Spinal cord (tissue), 10 donors: ENCODE data around the gene RNF220. TPM values are rescaled to one million over a fixed set of nuclear protein-coding genes. Genes with fewer than 3 reads are reported as not detected.

Experiments
- DNase-seq, 6 donors: peaks; one replicate each; pipeline versions ENCODE4 v3.0.0 to v3.0.0-alpha.2; 2013 to 2015; ENCODE audit warnings: low spot score in 6 of 6, low read depth in 4 of 6
- H3K27ac ChIP-seq: one replicate; pipeline ENCODE4 v1.5.1; 2013; ENCODE audit warnings: low read depth, low read length, control low read depth
- H3K27me3 ChIP-seq: one replicate; pipeline ENCODE4 v1.6.1; 2013; ENCODE audit warnings: low read length; ENCODE audit not compliant: control insufficient read depth, insufficient read depth
- H3K36me3 ChIP-seq: one replicate; pipeline ENCODE4 v1.6.1; 2013; ENCODE audit warnings: low read length; ENCODE audit not compliant: control insufficient read depth, insufficient read depth
- H3K4me1 ChIP-seq: one replicate; pipeline ENCODE4 v1.6.1; 2013; ENCODE audit warnings: low read length; ENCODE audit not compliant: control insufficient read depth, insufficient read depth
- H3K4me3 ChIP-seq: one replicate; pipeline ENCODE4 v1.5.1; 2013; ENCODE audit warnings: low read depth, low read length, control low read depth
- H3K9me3 ChIP-seq: one replicate; pipeline ENCODE4 v1.6.1; 2013; ENCODE audit warnings: low read length; ENCODE audit not compliant: control insufficient read depth, insufficient read depth
- WGBS: methylation state at CpG from one replicate; pipeline ENCODE4 v1.1.5; 2013; ENCODE audit warnings: missing lambda C conversion rate; ENCODE audit not compliant: insufficient coverage; 5-methylcytosine and 5-hydroxymethylcytosine counted together
- polyA plus RNA-seq, 2 donors: library from polyadenylated mRNA; unstranded; fragments of 120-200 nt; gene quantifications; one replicate each; pipeline ENCODE4 v1.2.1, GENCODE V29; 2013; ENCODE audit not compliant: insufficient read length in 2 of 2
- total RNA-seq, 2 donors: library from RNA; depleted of rRNA in 1 of 2; stranded (reverse); fragments of 120-200 nt in 1 of 2; fragments of >200 nt in 1 of 2; gene quantifications; one replicate each; pipeline versions ENCODE4 v1.2.3 to v1.2.4, GENCODE V29; 2013 to 2014
- donor health status: healthy.

RNF220 gene
- total and polyA plus RNA-seq, 4 donors, result 43.0 to 123 (median 99.5) TPM

- DNase-seq, result no peak
- H3K27ac ChIP-seq, result no peak overlapping the region
- H3K27me3 ChIP-seq, result no peaks in the 10 kb centered on the region
- peaks cover 61% of the 10 kb centered on the region for H3K36me3 ChIP-seq
- WGBS, result 40% methylated on average over 4 of the region's 11 CpGs
- no peak overlapping the region for H3K4me3 ChIP-seq
- no peaks in the 10 kb centered on the region for H3K9me3 ChIP-seq
- peaks cover 17% of the 10 kb centered on the region for H3K4me1 ChIP-seq
These were observed 248.3 kb downstream of the RNF220 start for GRCh38 chr1:44653107-44653964.

GRCh38 chr1:44654621-44655187 is 249.6 kb downstream of the RNF220 start:
- no peak for DNase-seq
- Histone ChIP-seq H3K9me3 (no peaks in the 10 kb centered on the region), H3K27me3 (no peaks in the 10 kb centered on the region), H3K36me3 (peaks cover 60% of the 10 kb centered on the region), H3K27ac (no peak overlapping the region), H3K4me3 (no peak overlapping the region), H3K4me1 (peaks cover 20% of the 10 kb centered on the region)
- WGBS, result 93% methylated on average over 32 of the region's 35 CpGs

DNA sequence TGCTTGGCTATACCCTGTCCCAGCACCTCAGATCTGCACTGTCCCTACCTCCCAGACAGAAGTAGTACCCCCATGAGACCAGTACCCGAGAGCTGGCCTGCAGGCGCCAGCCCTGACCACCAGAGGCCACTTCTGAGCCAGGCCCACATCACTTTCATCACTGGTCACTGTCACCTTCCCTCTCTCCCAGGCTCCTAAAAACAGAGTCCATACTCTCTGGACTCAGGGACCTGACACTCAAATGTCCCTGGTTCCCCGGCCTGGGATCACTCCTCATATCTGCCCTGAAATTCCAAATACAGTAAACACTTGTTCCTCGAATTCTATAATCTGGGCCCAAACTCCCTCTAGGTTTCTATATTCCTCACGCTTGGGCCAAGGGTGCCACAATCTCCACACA is 250.6 kb downstream of the RNF220 start:
- H3K4me3 ChIP-seq, result no peak overlapping the region
- peaks cover 55% of the 10 kb centered on the region for H3K36me3 ChIP-seq
- no peaks in the 10 kb centered on the region for H3K27me3 ChIP-seq
- 64% methylated on average over 5 of the region's 5 CpGs for WGBS
- no peak overlapping the region for H3K27ac ChIP-seq
- H3K9me3 ChIP-seq, result no peaks in the 10 kb centered on the region
- DNase-seq, result no peak
- peaks cover 20% of the 10 kb centered on the region for H3K4me1 ChIP-seq

DNA sequence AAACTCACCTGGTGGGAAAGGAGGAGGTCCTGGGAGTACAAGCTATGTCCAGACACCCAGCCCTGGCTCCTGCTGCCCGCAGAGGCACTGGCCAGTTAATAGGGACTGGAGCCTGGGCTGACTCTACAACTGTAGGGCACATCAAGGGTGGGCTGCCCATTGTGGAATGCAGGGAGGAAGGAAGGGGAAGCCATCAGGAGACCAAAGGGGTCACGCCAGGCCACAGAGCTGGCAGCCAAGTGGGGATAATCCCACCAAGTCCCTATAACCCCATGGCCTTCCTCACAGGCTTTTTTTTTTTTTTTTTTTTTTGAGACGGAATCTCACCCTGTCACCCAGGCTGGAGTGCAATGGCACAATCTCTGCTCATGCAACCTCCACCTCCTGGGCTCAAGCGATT is 254.5 kb downstream of the RNF220 start:
- H3K4me1 ChIP-seq, result peaks cover 25% of the 10 kb centered on the region
- no peaks in the 10 kb centered on the region for H3K9me3 ChIP-seq
- WGBS, result 100% methylated on average over 1 of the region's 4 CpGs
- H3K4me3 ChIP-seq, result no peak overlapping the region
- H3K27ac ChIP-seq, result no peak overlapping the region
- peaks cover 35% of the 10 kb centered on the region for H3K36me3 ChIP-seq
- no peak for DNase-seq
- no peaks in the 10 kb centered on the region for H3K27me3 ChIP-seq

DNA sequence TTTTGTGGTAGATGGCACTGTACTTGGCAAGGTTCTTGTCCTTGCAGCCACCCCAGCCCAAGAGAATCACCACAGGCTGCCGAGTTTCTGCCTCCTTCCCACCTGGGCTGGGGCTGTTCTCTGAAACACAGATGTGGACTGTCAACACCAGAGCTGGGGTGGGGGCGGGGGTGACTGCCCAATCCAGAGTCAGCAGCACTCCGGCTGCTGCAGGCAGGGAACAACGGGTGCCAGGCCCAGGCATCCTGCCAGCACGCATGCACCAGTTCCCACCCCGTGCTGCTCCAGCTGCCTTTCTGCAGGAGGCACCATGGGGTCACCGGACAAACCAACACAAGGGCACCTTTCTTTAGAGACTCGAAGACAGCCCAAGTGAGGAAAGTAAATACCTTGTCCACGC is 255.1 kb downstream of the RNF220 start:
- WGBS, result 19% methylated on average over 8 of the region's 9 CpGs
- Histone ChIP-seq H3K36me3 (peaks cover 29% of the 10 kb centered on the region), H3K27ac (no peak overlapping the region), H3K27me3 (no peaks in the 10 kb centered on the region), H3K4me3 (no peak overlapping the region), H3K9me3 (no peaks in the 10 kb centered on the region), H3K4me1 (peaks cover 25% of the 10 kb centered on the region)
- DNase-seq, result peak in 5 of 6 donors; percentile 36 to 82 (median 63)

DNA sequence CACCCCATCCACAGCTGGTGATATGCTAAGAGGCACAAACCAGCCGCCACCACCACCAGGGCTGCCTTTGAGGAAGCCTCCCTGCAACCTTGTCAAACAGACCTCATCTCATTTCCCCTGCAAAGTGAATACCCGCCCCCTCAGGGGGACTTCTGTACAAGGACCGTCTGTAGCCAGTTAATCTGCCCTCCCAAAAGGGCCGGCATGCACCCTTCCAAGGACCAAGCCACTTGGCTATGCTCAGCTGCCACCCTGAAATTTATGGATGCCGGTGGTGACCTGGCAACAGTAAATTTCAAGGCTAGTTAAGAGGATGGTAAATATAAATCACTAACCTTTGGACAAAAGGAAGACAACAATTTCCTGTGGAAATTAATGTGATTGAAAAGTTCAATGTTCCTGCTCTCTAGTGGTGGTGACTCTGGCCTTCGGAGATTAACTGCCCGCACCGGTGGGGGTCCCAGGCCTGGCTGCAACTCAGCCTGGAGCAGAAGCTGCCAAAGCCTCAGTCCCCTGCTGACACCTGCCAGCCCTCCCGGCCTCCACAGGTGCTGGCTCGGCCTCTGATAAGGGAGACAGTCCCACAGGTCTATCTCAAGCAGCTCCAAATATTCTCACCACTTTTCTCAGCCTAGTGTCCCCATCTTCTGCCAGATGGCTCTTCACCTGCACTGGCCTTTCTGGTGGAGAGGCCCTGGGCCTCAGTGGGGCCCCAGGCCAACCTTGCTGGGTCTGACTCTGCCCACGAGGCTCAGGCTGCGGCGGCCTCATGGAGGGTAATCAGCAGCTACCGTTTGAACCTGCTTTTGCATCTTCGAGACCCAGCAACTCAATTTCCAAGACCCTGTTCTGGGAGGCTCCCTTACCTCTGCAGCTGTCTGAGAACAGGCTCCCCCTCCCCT is 257.0 kb downstream of the RNF220 start:
- 58% methylated on average over 13 of the region's 15 CpGs for WGBS
- no peak for DNase-seq

DNA sequence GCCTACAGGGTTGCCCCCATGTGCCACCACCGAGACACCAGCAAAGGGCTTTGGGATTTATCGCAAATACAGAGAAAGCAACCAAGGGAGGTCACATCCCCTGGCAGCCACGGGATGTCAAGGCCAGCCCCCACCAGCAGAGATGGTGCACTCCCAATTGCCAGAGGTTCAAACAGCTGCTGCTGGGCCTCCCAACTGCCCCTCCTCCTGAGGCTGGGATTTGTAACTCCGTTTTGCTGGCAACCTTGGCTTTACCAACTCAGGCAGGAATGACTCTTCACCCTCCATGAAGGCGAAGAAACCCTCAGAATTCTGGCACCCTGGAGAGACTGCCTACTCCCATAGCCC is 257.6 kb downstream of the RNF220 start:
- 75% methylated on average over 3 of the region's 5 CpGs for WGBS
- DNase-seq, result no peak
- H3K4me3 ChIP-seq, result no peak overlapping the region
- no peak overlapping the region for H3K27ac ChIP-seq
- H3K36me3 ChIP-seq, result peaks cover 24% of the 10 kb centered on the region
- peaks cover 25% of the 10 kb centered on the region for H3K4me1 ChIP-seq
- no peaks in the 10 kb centered on the region for H3K27me3 ChIP-seq
- no peaks in the 10 kb centered on the region for H3K9me3 ChIP-seq

More for the DNA sequence above, 257.0 kb downstream of the RNF220 start:
- Histone ChIP-seq H3K4me1 (peaks cover 25% of the 10 kb centered on the region), H3K4me3 (no peak overlapping the region), H3K9me3 (no peaks in the 10 kb centered on the region), H3K27ac (no peak overlapping the region), H3K27me3 (no peaks in the 10 kb centered on the region), H3K36me3 (peaks cover 24% of the 10 kb centered on the region)

GRCh38 chr1:44663417-44663816 is 258.4 kb downstream of the RNF220 start:
- Histone ChIP-seq H3K27me3 (no peaks in the 10 kb centered on the region), H3K9me3 (no peaks in the 10 kb centered on the region), H3K4me1 (peaks cover 25% of the 10 kb centered on the region), H3K36me3 (peaks cover 21% of the 10 kb centered on the region), H3K4me3 (no peak overlapping the region), H3K27ac (no peak overlapping the region)
- DNase-seq, result no peak
- WGBS, result 90% methylated on average over 5 of the region's 5 CpGs

GRCh38 chr1:44664730-44665370 is 259.8 kb downstream of the RNF220 start:
- Histone ChIP-seq H3K9me3 (no peaks in the 10 kb centered on the region), H3K36me3 (peaks cover 8% of the 10 kb centered on the region), H3K4me3 (no peak overlapping the region), H3K4me1 (peaks cover 19% of the 10 kb centered on the region), H3K27ac (no peak overlapping the region), H3K27me3 (no peaks in the 10 kb centered on the region)
- no peak for DNase-seq
- WGBS, result 99% methylated on average over 9 of the region's 12 CpGs
